WTC11 (cell line): ENCODE data around the gene METTL21C. TPM values are rescaled to one million over a fixed set of nuclear protein-coding genes. Genes with fewer than 3 reads are reported as not detected.

Experiments
- ATAC-seq: fragments of 200-7000 bp; cut with Tn5 transposase; 2 replicates; pipeline ENCODE4 v1.10.0; 2021; ENCODE audit warnings: mild to moderate bottlenecking, moderate library complexity
- CTCF ChIA-PET: fragments of 300-600 bp; sonication (Branson Sonifier 250); formaldehyde crosslinking; loops from one replicate; lab custom pipeline; 2021; ENCODE audit warnings: antibody characterized with exemption; lab: Charles Lee
- POLR2A ChIA-PET: fragments of 350-600 bp; sonication (Branson Sonifier 250); formaldehyde crosslinking; loops from one replicate; lab custom pipeline; 2021; ENCODE audit warnings: antibody characterized with exemption; lab: Charles Lee
- DNase-seq: peaks from one replicate; pipeline ENCODE4 v3.0.0; 2021; ENCODE audit warnings: low spot score
- H3K27ac Mint-ChIP-seq: 2 replicates; pipeline ENCODE4 v1.8.0; 2021; ENCODE audit warnings: mixed read lengths
- H3K27me3 Mint-ChIP-seq: 2 replicates; pipeline ENCODE4 v1.8.0; 2021; ENCODE audit warnings: low read depth, mild to moderate bottlenecking, moderate library complexity, mixed read lengths
- H3K36me3 Mint-ChIP-seq: 2 replicates; pipeline ENCODE4 v1.8.0; 2021; ENCODE audit warnings: mixed read lengths
- H3K4me1 Mint-ChIP-seq: 2 replicates; pipeline ENCODE4 v1.8.0; 2022; ENCODE audit warnings: mixed read lengths
- H3K4me3 Mint-ChIP-seq: 2 replicates; pipeline ENCODE4 v1.8.0; 2021; ENCODE audit warnings: mild to moderate bottlenecking, moderate library complexity, mixed read lengths
- H3K9me3 Mint-ChIP-seq: 2 replicates; pipeline ENCODE4 v1.8.0; 2021; ENCODE audit warnings: mixed read lengths
- AFF4 ChIP-seq: sonication (generic); formaldehyde crosslinking; IDR thresholded peaks from 2 replicates; pipeline ENCODE4 v1.8.1; 2023; ENCODE audit warnings: mild to moderate bottlenecking, missing genetic modification reagents, borderline replicate concordance
- AR ChIP-seq: fragments of 250-450 bp; sonication (Bioruptor Pico); IDR thresholded peaks from 2 replicates; pipeline ENCODE4 v1.9.0; 2021; ENCODE audit warnings: mild to moderate bottlenecking
- CBFB ChIP-seq: sonication (generic); formaldehyde crosslinking; IDR thresholded peaks from 2 replicates; pipeline ENCODE4 v1.8.1; 2022; ENCODE audit warnings: mild to moderate bottlenecking, low read depth, missing genetic modification reagents
- CREM ChIP-seq: sonication (generic); formaldehyde crosslinking; IDR thresholded peaks from 2 replicates; pipeline ENCODE4 v1.8.1; 2022; ENCODE audit warnings: mild to moderate bottlenecking, missing genetic modification reagents, moderate library complexity
- E2F5 ChIP-seq: sonication (generic); formaldehyde crosslinking; IDR thresholded peaks from 2 replicates; pipeline ENCODE4 v1.8.1; 2022; ENCODE audit warnings: mild to moderate bottlenecking, moderate library complexity, missing genetic modification reagents
- IRF2 ChIP-seq: sonication (generic); formaldehyde crosslinking; IDR thresholded peaks from 2 replicates; pipeline ENCODE4 v1.8.0; 2022; ENCODE audit warnings: low read depth, missing genetic modification reagents, borderline replicate concordance
- JAZF1 ChIP-seq: fragments of 250-450 bp; sonication (Bioruptor Pico); IDR thresholded peaks from 2 replicates; pipeline ENCODE4 v1.9.0; 2021; ENCODE audit warnings: moderate library complexity, mild to moderate bottlenecking, inconsistent platforms
- NR3C1 ChIP-seq: sonication (generic); formaldehyde crosslinking; conservative IDR thresholded peaks from 2 replicates; pipeline ENCODE4 v1.8.1; 2023; ENCODE audit warnings: low read depth, mild to moderate bottlenecking, missing genetic modification reagents
- OVOL2 ChIP-seq: fragments of 250-450 bp; sonication (Bioruptor Pico); IDR thresholded peaks from 2 replicates; pipeline ENCODE4 v1.9.0; 2021; ENCODE audit warnings: mild to moderate bottlenecking, borderline replicate concordance
- PRDM15 ChIP-seq: sonication (generic); formaldehyde crosslinking; IDR thresholded peaks from 2 replicates; pipeline ENCODE4 v1.8.0; 2022; ENCODE audit warnings: missing genetic modification reagents
- PREB ChIP-seq: sonication (generic); formaldehyde crosslinking; IDR thresholded peaks from 2 replicates; pipeline ENCODE4 v1.8.1; 2022; ENCODE audit warnings: mild to moderate bottlenecking, missing genetic modification reagents, moderate library complexity, borderline replicate concordance
- RORB ChIP-seq: fragments of 250-450 bp; sonication (Bioruptor Pico); IDR thresholded peaks from 2 replicates; pipeline ENCODE4 v1.9.0; 2021; ENCODE audit warnings: mild to moderate bottlenecking
- SMAD3 ChIP-seq: sonication (generic); formaldehyde crosslinking; IDR thresholded peaks from 2 replicates; pipeline ENCODE4 v1.8.0; 2022; ENCODE audit warnings: missing genetic modification reagents, mild to moderate bottlenecking, borderline replicate concordance
- ZMAT4 ChIP-seq: fragments of 250-450 bp; sonication (Bioruptor Pico); IDR thresholded peaks from 2 replicates; pipeline ENCODE4 v1.9.0; 2021; ENCODE audit warnings: mild to moderate bottlenecking
- ZNF263 ChIP-seq: sonication (generic); formaldehyde crosslinking; IDR thresholded peaks from 2 replicates; pipeline ENCODE4 v1.8.1; 2022; ENCODE audit warnings: low read depth, mild to moderate bottlenecking, moderate library complexity, missing genetic modification reagents
- ZNF532 ChIP-seq: fragments of 250-450 bp; sonication (Bioruptor Pico); IDR thresholded peaks from 2 replicates; pipeline ENCODE4 v1.9.0; 2021; ENCODE audit warnings: mild to moderate bottlenecking, borderline replicate concordance
- total RNA-seq: library from RNA; stranded (reverse); gene quantifications from 3 replicates; pipeline ENCODE4 v1.2.3, GENCODE V29; 2021

The METTL21C gene
- total RNA-seq, 1 experiment from 2014 or later, result not detected

- Mint-ChIP-seq H3K36me3 (peaks cover 3% of the 10 kb centered on the region; the same call in 1 of the 2 replicates), H3K4me1 (peaks cover 11% of the 10 kb centered on the region), H3K9me3 (peaks cover 13% of the 10 kb centered on the region), H3K4me3 (no peak overlapping the region), H3K27ac (no peak overlapping the region), H3K27me3 (no peaks in the 10 kb centered on the region)
- ChIA-PET CTCF (no interaction called here), POLR2A (no interaction called here)
- TF ChIP-seq ZNF532 (CRISPR knock-in tag) (no peak), RORB (CRISPR knock-in tag) (no peak), PREB (CRISPR knock-in tag) (no peak), E2F5 (CRISPR knock-in tag) (no peak), AR (CRISPR knock-in tag) (no peak), PRDM15 (no peak), CBFB (CRISPR knock-in tag) (no peak), CREM (CRISPR knock-in tag) (no peak), ZMAT4 (CRISPR knock-in tag) (no peak), SMAD3 (no peak), NR3C1 (CRISPR knock-in tag) (no peak), AFF4 (CRISPR knock-in tag) (no peak), ZNF263 (CRISPR knock-in tag) (no peak), IRF2 (CRISPR knock-in tag) (no peak), OVOL2 (CRISPR knock-in tag) (no peak), JAZF1 (CRISPR knock-in tag) (no peak)
- no peak for ATAC-seq
- DNase-seq, result no peak
Observed at GRCh38 chr13:102697929-102698648, 3.2 kb upstream of the METTL21C start.
